NCI-H69 (cell line): ENCODE data around the gene ITGAL.
"Not testable (repeated sequence)": the region's sequence is repeated elsewhere in the genome, so short reads cannot be mapped to it uniquely, and the experiment has no call there.

Source experiments
- DNase-seq: peaks from one replicate; lab custom pipeline; 2025; lab: John Stamatoyannopoulos, UW

ITGAL gene

GRCh38 chr16:30526137-30526822 lies 53.7 kb downstream of the ITGAL start, which contains the start of gene ZNF768:
Gene ZNF768, minus strand, starts transcription at chr16:30526566. Its CDS starts 153 bp downstream, at chr16:30526413.
- no peak for DNase-seq

DNA sequence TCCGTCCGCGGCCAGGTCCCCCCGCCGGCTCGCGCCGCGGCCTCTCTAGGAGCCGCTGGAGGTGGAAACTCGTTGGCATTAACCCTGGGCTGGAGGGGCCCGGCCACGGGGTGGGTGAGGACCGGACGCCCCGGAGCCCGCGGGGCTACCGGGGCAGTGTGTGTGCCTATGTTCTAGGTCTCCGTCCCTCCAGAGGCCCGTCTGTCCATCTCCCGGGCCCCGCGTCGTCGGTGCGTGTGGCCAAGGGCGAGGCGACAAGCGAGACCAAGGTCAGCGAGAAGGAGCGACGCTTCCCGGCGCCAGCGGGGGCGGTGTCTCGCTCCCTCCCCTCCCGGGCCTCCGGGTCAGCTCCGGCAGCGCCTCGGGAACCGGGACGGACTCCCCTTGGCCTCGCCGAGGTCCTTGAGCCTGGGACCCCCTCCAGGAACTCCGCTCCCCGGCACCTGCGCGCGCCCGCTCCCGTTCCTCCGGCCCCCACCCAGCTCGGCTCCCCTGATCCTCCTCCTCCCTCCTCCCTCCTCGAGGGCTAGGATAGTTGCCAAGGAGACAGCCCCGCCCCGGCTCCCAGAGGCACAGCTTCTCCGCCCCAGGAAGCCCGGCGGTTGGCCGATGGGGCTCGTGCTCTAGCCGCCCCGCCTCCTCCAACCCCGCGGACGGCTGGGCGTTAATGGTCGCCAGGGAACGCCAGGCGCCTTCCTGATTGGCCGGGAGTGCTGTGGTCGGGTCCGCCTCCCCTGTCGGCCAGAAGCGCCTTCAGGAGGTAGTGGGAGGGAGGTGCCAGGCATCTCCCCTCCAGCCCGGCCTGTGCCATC lies 54.5 kb downstream of the ITGAL start:
- peak; percentile 100 for DNase-seq

DNA sequence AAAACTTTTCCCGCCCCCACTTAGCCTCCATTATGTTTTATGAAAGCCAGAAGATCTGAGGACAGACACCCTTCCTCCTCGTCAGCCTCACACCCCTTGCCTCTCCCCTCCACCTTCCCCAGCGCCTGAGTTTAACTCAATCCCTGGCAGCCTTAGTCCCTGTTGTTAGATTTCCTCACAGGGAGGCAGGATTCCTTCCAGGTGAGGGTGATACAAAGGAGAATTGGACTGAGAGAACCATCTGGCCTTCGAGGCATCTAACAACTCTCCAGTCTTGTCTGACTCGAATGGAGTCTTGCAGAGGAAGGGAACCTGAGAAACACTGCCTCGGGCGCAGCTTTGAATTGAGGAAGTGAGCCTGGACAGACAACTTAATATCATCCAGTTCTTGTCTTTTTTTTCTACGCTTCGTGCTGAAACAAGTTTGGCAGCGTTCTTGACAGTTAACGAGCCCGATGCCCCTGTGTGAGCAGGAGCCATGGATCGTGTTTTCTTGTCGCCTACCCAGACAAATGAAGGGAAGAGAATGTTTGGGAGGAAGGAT lies 55.2 kb downstream of the ITGAL start:
- DNase-seq, result peak; percentile 87

- DNase-seq, result no peak
These were observed 56.4 kb downstream of the ITGAL start for GRCh38 chr16:30528799-30529457.

- no peak for DNase-seq
These were observed 57.9 kb downstream of the ITGAL start for GRCh38 chr16:30530163-30531037.

DNA sequence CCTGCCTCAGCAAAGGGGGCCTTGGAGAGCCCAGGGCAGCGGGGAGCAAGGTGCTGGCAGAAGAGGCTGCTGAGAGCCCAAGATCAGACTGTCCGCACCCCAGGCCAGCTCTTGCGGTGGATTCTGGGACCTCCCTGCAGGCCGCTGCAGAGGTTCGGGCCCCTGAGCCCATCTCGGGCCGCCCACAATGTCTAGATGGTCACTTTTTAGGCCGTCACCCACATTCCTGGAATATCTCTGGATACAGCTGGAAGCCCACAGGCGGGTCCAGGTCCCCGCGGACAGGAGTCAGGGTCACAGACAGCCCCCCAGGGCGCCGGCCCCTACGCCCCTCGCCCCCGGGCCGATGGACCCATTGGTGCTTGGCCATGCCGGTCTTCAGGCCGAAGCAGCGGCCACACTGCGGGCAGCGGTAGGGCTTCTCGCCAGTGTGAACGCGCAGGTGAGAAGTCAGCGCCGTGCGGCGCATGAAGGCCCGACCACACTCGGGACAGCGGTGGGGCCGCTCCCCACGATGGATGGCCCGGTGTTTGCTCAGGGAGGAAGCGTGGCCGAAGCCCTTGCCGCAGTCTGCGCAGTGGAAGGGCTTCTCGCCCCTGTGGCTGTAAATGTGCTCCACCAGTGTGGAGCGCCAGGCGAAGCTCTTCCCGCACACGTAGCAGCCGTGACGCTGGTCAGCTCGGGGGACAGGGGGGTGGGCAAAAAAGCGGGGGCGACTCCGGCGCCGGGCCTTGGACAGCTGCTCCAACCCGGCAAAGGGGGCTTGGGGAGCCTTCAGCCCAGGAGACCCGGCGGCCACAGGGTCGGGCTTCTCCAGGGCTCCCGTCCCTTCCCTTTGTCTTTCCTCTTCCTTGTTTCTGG lies 60.0 kb downstream of the ITGAL start:
- DNase-seq, result no peak

DNA sequence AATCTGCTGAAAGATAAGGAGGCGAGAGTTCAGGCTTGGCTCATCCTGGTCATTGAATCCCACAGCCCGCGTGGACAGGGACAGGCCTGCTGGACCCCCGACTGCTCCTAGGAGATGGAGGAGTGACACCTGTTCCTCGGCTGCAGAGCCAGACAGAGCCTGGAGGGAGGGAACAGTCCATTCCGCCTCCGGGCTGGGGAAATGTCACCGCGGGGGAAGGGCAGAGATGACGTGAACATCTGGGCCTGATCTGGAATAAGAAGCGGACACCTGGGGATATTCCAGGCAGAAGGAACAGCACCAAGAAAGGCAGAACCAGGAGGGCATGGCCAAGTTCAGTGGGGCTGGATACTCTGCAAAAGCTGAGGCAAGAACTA lies 60.6 kb downstream of the ITGAL start:
- peak; percentile 24 for DNase-seq

DNA sequence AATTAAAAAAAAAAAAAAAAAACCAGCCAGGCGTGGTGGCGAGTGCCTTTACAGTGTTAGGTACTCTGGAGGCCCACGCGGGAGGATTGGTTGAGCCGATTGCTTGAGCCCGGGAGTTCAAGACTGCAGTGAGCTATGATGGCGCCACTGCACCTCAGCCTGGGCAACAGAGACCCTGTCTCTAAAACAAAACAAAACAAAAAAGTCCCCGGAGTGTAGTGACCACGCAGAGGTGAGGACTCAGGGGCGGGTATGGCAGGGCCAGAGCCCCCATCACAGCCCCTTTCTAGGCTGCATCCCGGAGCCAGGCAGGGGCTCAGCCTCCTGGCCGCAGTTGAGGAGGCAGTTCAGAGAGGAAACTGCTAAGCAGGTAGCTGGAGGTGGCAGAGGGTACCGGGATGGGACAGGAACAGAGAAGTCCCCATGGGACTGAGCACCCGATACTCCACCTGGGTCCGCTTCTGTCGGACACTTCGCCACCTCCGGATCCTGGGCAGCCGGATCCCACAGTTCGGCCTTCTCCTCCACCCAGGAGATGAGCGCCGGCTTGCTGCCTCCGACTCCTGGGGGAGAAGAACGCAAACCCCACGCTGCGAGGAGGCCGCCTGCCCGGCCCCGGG lies 61.3 kb downstream of the ITGAL start:
- DNase-seq, result peak; percentile 33

- peak; percentile 97 for DNase-seq
These were observed 62.0 kb downstream of the ITGAL start, which contains the start of gene ZNF747 for GRCh38 chr16:30534368-30535105. Gene ZNF747, minus strand, starts transcription at chr16:30534858. Its CDS starts 179 bp downstream, at chr16:30534679.

DNA sequence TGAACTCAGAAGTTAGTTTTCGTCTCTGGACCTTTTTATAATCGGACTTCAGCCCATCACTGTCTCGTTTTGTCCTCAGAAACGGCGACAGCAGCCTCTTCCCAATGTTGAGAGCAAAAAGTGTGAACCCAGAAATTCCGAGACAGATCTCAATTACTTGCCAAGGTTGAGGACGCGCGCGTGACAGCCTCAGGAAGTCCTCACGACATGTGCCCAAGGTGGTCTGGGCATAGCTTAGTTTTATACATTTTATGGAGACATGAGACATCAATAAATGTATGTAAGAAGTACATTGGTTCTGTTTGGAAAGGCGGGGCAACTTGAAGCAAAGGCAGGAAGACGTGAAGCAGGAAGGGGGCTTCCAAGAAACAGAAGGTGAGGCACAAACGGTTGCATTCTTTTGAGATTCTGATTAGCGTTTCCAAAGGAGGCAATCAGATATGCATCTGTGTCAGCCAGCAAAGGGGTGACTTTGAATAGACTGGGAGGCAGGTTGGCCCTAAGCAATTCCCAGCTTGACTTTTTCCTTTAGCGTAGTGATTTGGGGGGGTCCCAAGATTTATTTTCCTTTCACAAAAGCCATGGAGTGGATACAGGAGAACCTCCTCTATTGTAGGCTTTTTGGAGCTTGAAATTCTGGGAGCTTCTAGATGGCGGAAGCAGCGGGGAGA lies 62.7 kb downstream of the ITGAL start:
- DNase-seq, result peak; percentile 78

GRCh38 chr16:30535777-30536190 lies 63.2 kb downstream of the ITGAL start:
- peak; percentile 85 for DNase-seq

DNA sequence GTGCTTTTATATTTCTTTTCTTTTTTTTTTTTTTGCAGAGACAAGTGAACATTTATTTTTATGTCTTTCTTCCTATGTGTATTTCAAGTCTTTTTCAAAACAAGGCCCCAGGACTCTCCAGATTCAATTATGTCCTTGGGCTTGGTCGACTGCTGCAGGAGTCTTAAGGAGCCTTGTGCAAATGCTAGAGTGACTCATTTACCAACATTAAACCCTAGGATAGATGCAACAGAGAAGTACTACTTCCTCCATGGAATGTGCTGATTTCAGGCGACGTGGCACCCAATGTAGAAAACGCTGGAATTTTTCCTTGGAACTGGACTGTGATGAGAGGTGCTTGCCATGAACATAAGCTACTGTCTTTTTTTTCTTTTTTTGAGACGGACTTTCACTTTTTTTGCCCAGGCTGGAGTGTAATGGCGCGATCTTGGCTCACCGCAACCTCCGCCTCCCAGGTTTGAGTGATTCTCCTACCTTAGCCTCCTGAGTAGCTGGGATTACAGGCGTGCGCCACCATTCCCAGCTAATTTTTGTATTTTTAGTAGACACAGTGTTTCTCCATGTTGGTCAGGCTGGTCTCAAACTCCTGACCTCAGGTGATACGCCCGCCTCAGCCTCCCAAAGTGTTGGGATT lies 64.0 kb downstream of the ITGAL start:
- DNase-seq, result not testable (repeated sequence)

GRCh38 chr16:30539000-30539964 lies 66.7 kb downstream of the ITGAL start:
- DNase-seq, result no peak

GRCh38 chr16:30539986-30540526 lies 67.5 kb downstream of the ITGAL start:
- not testable (repeated sequence) for DNase-seq

GRCh38 chr16:30540916-30541464 lies 68.4 kb downstream of the ITGAL start:
- not testable (repeated sequence) for DNase-seq
